Gastroesophageal sphincter (tissue), 3 donors: ENCODE results near the gene PPP1R13B.

Experiments used
- EP300 ChIP-seq: sonication (generic); formaldehyde crosslinking; IDR thresholded peaks from one replicate; pipeline ENCODE4 v1.6.1; 2017; ENCODE audit warnings: antibody characterized with exemption, mild to moderate bottlenecking
- POLR2A ChIP-seq, 2 donors: fragments of 450-650 bp; IDR thresholded peaks; one replicate each; pipeline ENCODE4 v1.6.1; 2017; ENCODE audit warnings: antibody characterized with exemption in 2 of 2, mild to moderate bottlenecking in 2 of 2, moderate library complexity in 1 of 2
- POLR2AphosphoS5 ChIP-seq: sonication (generic); formaldehyde crosslinking; IDR thresholded peaks from one replicate; pipeline ENCODE4 v1.6.1; 2017; ENCODE audit warnings: antibody characterized with exemption
- TF ChIP-seq, protein P1 (sequence below), 4 experiments: fragments of 200-600 bp in 2 of 4; fragments of 450-650 bp in 2 of 4; sonication (generic) in 1 of 4; IDR thresholded peaks; one replicate each; pipeline ENCODE4 v1.5.1; 2017 to 2019; ENCODE audit warnings: antibody characterized with exemption in 4 of 4, mild to moderate bottlenecking in 2 of 4, moderate library complexity in 2 of 4

GRCh38 chr14:103737432-103738045 lies 109.8 kb downstream of the PPP1R13B start:
- TF ChIP-seq, protein P1, sequence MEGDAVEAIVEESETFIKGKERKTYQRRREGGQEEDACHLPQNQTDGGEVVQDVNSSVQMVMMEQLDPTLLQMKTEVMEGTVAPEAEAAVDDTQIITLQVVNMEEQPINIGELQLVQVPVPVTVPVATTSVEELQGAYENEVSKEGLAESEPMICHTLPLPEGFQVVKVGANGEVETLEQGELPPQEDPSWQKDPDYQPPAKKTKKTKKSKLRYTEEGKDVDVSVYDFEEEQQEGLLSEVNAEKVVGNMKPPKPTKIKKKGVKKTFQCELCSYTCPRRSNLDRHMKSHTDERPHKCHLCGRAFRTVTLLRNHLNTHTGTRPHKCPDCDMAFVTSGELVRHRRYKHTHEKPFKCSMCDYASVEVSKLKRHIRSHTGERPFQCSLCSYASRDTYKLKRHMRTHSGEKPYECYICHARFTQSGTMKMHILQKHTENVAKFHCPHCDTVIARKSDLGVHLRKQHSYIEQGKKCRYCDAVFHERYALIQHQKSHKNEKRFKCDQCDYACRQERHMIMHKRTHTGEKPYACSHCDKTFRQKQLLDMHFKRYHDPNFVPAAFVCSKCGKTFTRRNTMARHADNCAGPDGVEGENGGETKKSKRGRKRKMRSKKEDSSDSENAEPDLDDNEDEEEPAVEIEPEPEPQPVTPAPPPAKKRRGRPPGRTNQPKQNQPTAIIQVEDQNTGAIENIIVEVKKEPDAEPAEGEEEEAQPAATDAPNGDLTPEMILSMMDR (IDR thresholded peaks at IDR 0.05) = no peak
- TF ChIP-seq POLR2A (IDR thresholded peaks at IDR 0.05) = no peak
- no peak for TF ChIP-seq POLR2AphosphoS5
- TF ChIP-seq EP300 = no peak
